Measurements from ENCODE around the gene ERC1.

The ERC1 gene

GRCh38 chr12:1357171-1357570 is 366.1 kb downstream of the ERC1 start:
- no peaks in the 10 kb centered on the region for H3K9me2 ChIP-seq (ENCODE audit: low read depth, low read length)
- H4K20me1 ChIP-seq (ENCODE audit: insufficient read depth, low read length), result no peaks in the 10 kb centered on the region
- no peak overlapping the region for H3K4me3 ChIP-seq (ENCODE audit: low read depth, low read length, poor library complexity, severe bottlenecking)
- H3K9ac ChIP-seq (ENCODE audit: low read length), result no peak overlapping the region
- TF ChIP-seq CTCF (IDR thresholded peaks at IDR 0.05; ENCODE audit: low read length) (no peak), EZH2 (IDR thresholded peaks at IDR 0.05; ENCODE audit: borderline replicate concordance, low read length) (no peak)
- no peak overlapping the region for H3K27ac ChIP-seq (ENCODE audit: low read depth, low read length, poor library complexity, severe bottlenecking)
- H3K4me2 ChIP-seq (ENCODE audit: low read length), result no peak overlapping the region
- no peak overlapping the region for H2AFZ ChIP-seq (ENCODE audit: low read length)
- H3K79me2 ChIP-seq (ENCODE audit: insufficient read depth, low read length), result no peaks in the 10 kb centered on the region
- H3K9me3 ChIP-seq (ENCODE audit: low read length), result no peaks in the 10 kb centered on the region
- no peaks in the 10 kb centered on the region for H3K27me3 ChIP-seq (ENCODE audit: insufficient read depth, low read length)
- H3K4me1 ChIP-seq (ENCODE audit: insufficient read depth, low read length, severe bottlenecking), result no peaks in the 10 kb centered on the region
- H3K36me3 ChIP-seq (ENCODE audit: insufficient read depth, low read length), result no peaks in the 10 kb centered on the region; the same call in 1 of the 2 replicates
- H3F3A ChIP-seq (ENCODE audit: insufficient read depth, low read length), result no peaks in the 10 kb centered on the region

- no peaks in the 10 kb centered on the region; the same call in 1 of the 2 replicates for H3K36me3 ChIP-seq (ENCODE audit: insufficient read depth, low read length)
- no peaks in the 10 kb centered on the region for H4K20me1 ChIP-seq (ENCODE audit: insufficient read depth, low read length)
- no peaks in the 10 kb centered on the region for H3K27me3 ChIP-seq (ENCODE audit: insufficient read depth, low read length)
- no peak overlapping the region for H3K27ac ChIP-seq (ENCODE audit: low read depth, low read length, poor library complexity, severe bottlenecking)
- H3K4me2 ChIP-seq (ENCODE audit: low read length), result no peak overlapping the region
- no peaks in the 10 kb centered on the region for H3K9me3 ChIP-seq (ENCODE audit: low read length)
- no peaks in the 10 kb centered on the region for H3K4me1 ChIP-seq (ENCODE audit: insufficient read depth, low read length, severe bottlenecking)
- no peaks in the 10 kb centered on the region for H3F3A ChIP-seq (ENCODE audit: insufficient read depth, low read length)
- H3K9ac ChIP-seq (ENCODE audit: low read length), result no peak overlapping the region
- H3K79me2 ChIP-seq (ENCODE audit: insufficient read depth, low read length), result no peaks in the 10 kb centered on the region
- H3K4me3 ChIP-seq (ENCODE audit: low read depth, low read length, poor library complexity, severe bottlenecking), result no peak overlapping the region
- no peak overlapping the region for H2AFZ ChIP-seq (ENCODE audit: low read length)
- TF ChIP-seq CTCF (IDR thresholded peaks at IDR 0.05; ENCODE audit: low read length), result no peak
- TF ChIP-seq EZH2 (IDR thresholded peaks at IDR 0.05; ENCODE audit: borderline replicate concordance, low read length), result no peak
- no peaks in the 10 kb centered on the region for H3K9me2 ChIP-seq (ENCODE audit: low read depth, low read length)
Measured at GRCh38 chr12:1357711-1358110, 366.7 kb downstream of the ERC1 start.

GRCh38 chr12:1360441-1361210 is 369.6 kb downstream of the ERC1 start:
- peaks cover 4% of the 10 kb centered on the region; the same call in 1 of the 2 replicates for H3K36me3 ChIP-seq (ENCODE audit: insufficient read depth, low read length)
- H3K4me1 ChIP-seq (ENCODE audit: insufficient read depth, low read length, severe bottlenecking), result no peaks in the 10 kb centered on the region
- H3K4me2 ChIP-seq (ENCODE audit: low read length), result no peak overlapping the region
- H3F3A ChIP-seq (ENCODE audit: insufficient read depth, low read length), result no peaks in the 10 kb centered on the region
- H3K4me3 ChIP-seq (ENCODE audit: low read depth, low read length, poor library complexity, severe bottlenecking), result no peak overlapping the region
- no peak overlapping the region for H3K9ac ChIP-seq (ENCODE audit: low read length)
- H3K79me2 ChIP-seq (ENCODE audit: insufficient read depth, low read length), result no peaks in the 10 kb centered on the region
- no peak overlapping the region for H3K27ac ChIP-seq (ENCODE audit: low read depth, low read length, poor library complexity, severe bottlenecking)
- H4K20me1 ChIP-seq (ENCODE audit: insufficient read depth, low read length), result no peaks in the 10 kb centered on the region
- TF ChIP-seq EZH2 (IDR thresholded peaks at IDR 0.05; ENCODE audit: borderline replicate concordance, low read length) (no peak), CTCF (IDR thresholded peaks at IDR 0.05; ENCODE audit: low read length) (no peak)
- no peaks in the 10 kb centered on the region for H3K27me3 ChIP-seq (ENCODE audit: insufficient read depth, low read length)
- H3K9me2 ChIP-seq (ENCODE audit: low read depth, low read length), result no peaks in the 10 kb centered on the region
- H2AFZ ChIP-seq (ENCODE audit: low read length), result no peak overlapping the region
- H3K9me3 ChIP-seq (ENCODE audit: low read length), result no peaks in the 10 kb centered on the region

All from OCI-LY1 (cell line).